OCI-LY7 (cell line): ENCODE data around the gene SUCLG1. TPM values are rescaled to one million over a fixed set of nuclear protein-coding genes. Genes with fewer than 3 reads are reported as not detected.

Source experiments
- BruUV-seq: library from RNA; stranded (reverse); fragments of 400-500 nt; replicated peaks from 2 replicates; lab custom pipeline; 2021; lab: Mats Ljungman, UMichigan
- CTCF ChIA-PET: fragments of 300-600 bp; sonication (Branson Sonifier 250); formaldehyde crosslinking; loops from one replicate; lab custom pipeline; 2022; ENCODE audit warnings: antibody characterized with exemption; ENCODE audit not compliant: unreplicated experiment; lab: Charles Lee
- POLR2A ChIA-PET: fragments of 300-600 bp; sonication (Branson Sonifier 250); formaldehyde crosslinking; loops from one replicate; lab custom pipeline; 2022; ENCODE audit warnings: antibody characterized with exemption; lab: Charles Lee
- DNase-seq: peaks from one replicate; pipeline ENCODE4 v3.0.0-alpha.2; 2015; ENCODE audit warnings: low spot score
- H2AFZ ChIP-seq: fragments of 200-600 bp; sonication (generic), shearing (Covaris generic); 2 replicates; pipeline ENCODE4 v1.6.1; 2014; ENCODE audit warnings: mild to moderate bottlenecking, antibody characterized with exemption, low read length, moderate library complexity
- H3K27ac ChIP-seq: fragments of 200-600 bp; sonication (generic); 2 replicates; pipeline ENCODE4 v1.5.1; 2014; ENCODE audit warnings: mixed run types, low read depth, mild to moderate bottlenecking, moderate library complexity, low read length, inconsistent platforms; ENCODE audit not compliant: poor library complexity, severe bottlenecking
- H3K36me3 ChIP-seq: fragments of 200-600 bp; sonication (generic); 2 replicates; pipeline ENCODE4 v1.6.1; 2014; ENCODE audit warnings: mild to moderate bottlenecking, antibody characterized with exemption, low read length, moderate library complexity, mixed read lengths; ENCODE audit not compliant: insufficient read depth
- H3K4me1 ChIP-seq: fragments of 200-600 bp; sonication (generic); 2 replicates; pipeline ENCODE4 v1.5.1; 2014; ENCODE audit warnings: mild to moderate bottlenecking, low read length; ENCODE audit not compliant: insufficient read depth, poor library complexity, severe bottlenecking
- H3K4me2 ChIP-seq: fragments of 200-600 bp; sonication (generic); 2 replicates; pipeline ENCODE4 v1.6.1; 2014; ENCODE audit warnings: mild to moderate bottlenecking, low read length
- H3K4me3 ChIP-seq: fragments of 200-600 bp; sonication (generic); 2 replicates; pipeline ENCODE4 v1.5.1; 2014; ENCODE audit warnings: mild to moderate bottlenecking, low read depth, low read length; ENCODE audit not compliant: poor library complexity, severe bottlenecking
- H3K79me2 ChIP-seq: fragments of 200-600 bp; sonication (generic); 2 replicates; pipeline ENCODE4 v1.6.1; 2016; ENCODE audit warnings: low read depth, mild to moderate bottlenecking, low read length, moderate library complexity, mixed read lengths; ENCODE audit not compliant: insufficient read depth
- H3K9me2 ChIP-seq: fragments of 200-600 bp; sonication (generic); 2 replicates; pipeline ENCODE4 v1.6.1; 2016; ENCODE audit warnings: mild to moderate bottlenecking, low read length, mixed read lengths; ENCODE audit not compliant: insufficient read depth
- H3K9me3 ChIP-seq: fragments of 200-600 bp; sonication (generic); 2 replicates; pipeline ENCODE4 v1.6.1; 2014; ENCODE audit warnings: mild to moderate bottlenecking, mixed run types, low read length, mixed read lengths
- H4K20me1 ChIP-seq: fragments of 200-600 bp; sonication (generic); 2 replicates; pipeline ENCODE4 v1.6.1; 2014; ENCODE audit warnings: mild to moderate bottlenecking, antibody characterized with exemption, low read length, moderate library complexity, mixed read lengths; ENCODE audit not compliant: insufficient read depth
- EZH2phosphoT487 ChIP-seq: fragments of 200-600 bp; sonication (generic); IDR thresholded peaks from 2 replicates; pipeline ENCODE4 v1.6.1; 2018; ENCODE audit warnings: low read depth, borderline replicate concordance, mild to moderate bottlenecking, mixed run types, antibody characterized with exemption, low read length, moderate library complexity, mixed read lengths
- intact Hi-C: fragments of 100-400 bp; cut with micrococcal nuclease; formaldehyde crosslinking; loops from one replicate; pipeline ENCODE4 v1.10.0; 2022; ENCODE audit not compliant: unreplicated experiment
- total RNA-seq, 2 experiments: library from RNA; depleted of rRNA in 1 of 2; stranded (reverse); fragments of >200 nt in 1 of 2; shearing (Covaris generic) in 1 of 2; gene quantifications; 2 replicates each; pipeline ENCODE4 v1.2.3, GENCODE V29; 2014 to 2022
- TF ChIP-seq, protein P1 (sequence below): fragments of 200-600 bp; sonication (generic); conservative IDR thresholded peaks from 2 replicates; pipeline ENCODE4 v1.5.1; 2014; ENCODE audit warnings: mild to moderate bottlenecking, antibody characterized with exemption, low read length, moderate library complexity, mixed read lengths

SUCLG1 gene
- total RNA-seq, 2 experiments from 2014 or later: 50.6 to 66.4 TPM

DNA sequence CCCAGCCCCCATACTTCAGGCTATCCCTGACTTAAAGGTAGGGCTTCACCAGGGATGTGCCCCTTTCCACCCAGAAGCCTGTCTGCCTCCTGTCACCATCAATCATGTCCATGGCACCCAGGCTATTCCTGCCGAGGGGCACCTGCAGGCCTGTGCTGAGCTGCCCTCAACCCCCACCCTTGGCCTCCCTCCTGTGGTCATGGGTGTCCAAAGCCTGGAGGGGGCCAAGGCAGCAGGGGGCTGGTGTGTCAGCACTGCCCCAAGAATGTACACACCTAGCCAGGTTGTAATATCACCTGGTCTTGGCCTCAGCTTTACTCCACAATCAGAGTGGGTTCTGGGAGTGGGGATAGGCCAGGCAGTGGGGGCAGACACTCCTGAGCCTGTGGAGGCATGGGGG lies 69.3 kb downstream of the SUCLG1 start:
- intact Hi-C loops: no loop called here
- ChIA-PET POLR2A (no interaction called here), CTCF (no interaction called here)
- no peak for DNase-seq
- Histone ChIP-seq H3K4me2 (no peak overlapping the region), H2AFZ (no peak overlapping the region), H3K36me3 (no peaks in the 10 kb centered on the region), H3K9me3 (no peaks in the 10 kb centered on the region), H3K79me2 (no peaks in the 10 kb centered on the region), H3K4me3 (no peak overlapping the region), H3K27ac (no peak overlapping the region), H4K20me1 (no peaks in the 10 kb centered on the region), H3K9me2 (no peaks in the 10 kb centered on the region; the same call in 1 of the 2 replicates), H3K4me1 (no peaks in the 10 kb centered on the region)
- no TSS peak for BruUV-seq
- TF ChIP-seq EZH2phosphoT487: no peak
- TF ChIP-seq, protein P1, sequence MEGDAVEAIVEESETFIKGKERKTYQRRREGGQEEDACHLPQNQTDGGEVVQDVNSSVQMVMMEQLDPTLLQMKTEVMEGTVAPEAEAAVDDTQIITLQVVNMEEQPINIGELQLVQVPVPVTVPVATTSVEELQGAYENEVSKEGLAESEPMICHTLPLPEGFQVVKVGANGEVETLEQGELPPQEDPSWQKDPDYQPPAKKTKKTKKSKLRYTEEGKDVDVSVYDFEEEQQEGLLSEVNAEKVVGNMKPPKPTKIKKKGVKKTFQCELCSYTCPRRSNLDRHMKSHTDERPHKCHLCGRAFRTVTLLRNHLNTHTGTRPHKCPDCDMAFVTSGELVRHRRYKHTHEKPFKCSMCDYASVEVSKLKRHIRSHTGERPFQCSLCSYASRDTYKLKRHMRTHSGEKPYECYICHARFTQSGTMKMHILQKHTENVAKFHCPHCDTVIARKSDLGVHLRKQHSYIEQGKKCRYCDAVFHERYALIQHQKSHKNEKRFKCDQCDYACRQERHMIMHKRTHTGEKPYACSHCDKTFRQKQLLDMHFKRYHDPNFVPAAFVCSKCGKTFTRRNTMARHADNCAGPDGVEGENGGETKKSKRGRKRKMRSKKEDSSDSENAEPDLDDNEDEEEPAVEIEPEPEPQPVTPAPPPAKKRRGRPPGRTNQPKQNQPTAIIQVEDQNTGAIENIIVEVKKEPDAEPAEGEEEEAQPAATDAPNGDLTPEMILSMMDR: no peak

DNA sequence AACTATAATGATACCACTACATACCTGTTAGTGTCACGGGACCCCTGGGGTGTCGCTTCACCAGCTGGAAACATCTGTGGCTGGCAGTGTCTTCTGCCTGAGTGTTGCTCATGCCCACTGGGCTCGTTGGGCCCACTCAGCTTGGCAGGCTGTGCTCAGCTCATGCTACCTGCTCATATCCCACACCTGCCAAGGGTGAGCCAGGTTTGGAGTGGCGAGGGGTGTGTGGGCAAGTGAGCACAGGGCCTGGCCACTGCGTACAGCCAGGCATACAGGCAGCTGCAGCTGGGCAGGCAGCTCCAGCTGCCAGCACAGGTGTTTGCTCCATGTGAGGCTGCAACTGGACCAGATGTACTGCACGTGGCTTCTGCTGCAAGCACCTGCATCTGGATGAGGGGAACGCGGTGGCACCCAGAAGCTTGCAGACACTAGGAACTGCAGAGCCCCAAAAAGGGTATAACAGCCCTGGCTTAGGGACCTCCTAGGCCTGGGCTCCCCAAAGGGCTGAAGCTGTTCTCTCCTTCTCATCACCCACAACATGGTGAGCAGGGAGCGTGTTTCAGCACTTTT lies 70.1 kb downstream of the SUCLG1 start:
- BruUV-seq: no TSS peak

DNA sequence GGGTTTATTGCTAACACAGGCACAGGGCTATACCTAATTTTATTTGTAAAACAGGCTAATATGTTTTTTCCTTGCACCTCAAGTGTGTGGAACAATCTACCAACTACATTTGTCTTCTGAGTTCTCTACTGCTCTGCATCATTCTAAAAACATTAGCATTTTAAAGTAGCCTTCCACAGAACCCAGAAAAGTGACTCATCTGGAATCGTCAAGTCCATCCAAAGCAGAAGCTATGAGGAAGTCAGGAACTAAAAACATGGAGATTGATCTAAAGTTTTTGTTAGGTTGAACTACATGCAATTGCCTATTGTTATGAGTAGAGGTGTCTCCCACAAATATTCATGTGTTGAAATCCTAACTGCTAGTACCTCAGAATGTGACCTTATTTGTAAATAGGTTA lies 70.9 kb downstream of the SUCLG1 start:
- Histone ChIP-seq H3K36me3 (no peaks in the 10 kb centered on the region), H3K27ac (no peak overlapping the region), H3K4me3 (no peak overlapping the region), H3K4me2 (no peak overlapping the region), H3K4me1 (no peaks in the 10 kb centered on the region), H4K20me1 (no peaks in the 10 kb centered on the region), H3K9me2 (no peaks in the 10 kb centered on the region; the same call in 1 of the 2 replicates), H3K9me3 (no peaks in the 10 kb centered on the region), H2AFZ (no peak overlapping the region), H3K79me2 (no peaks in the 10 kb centered on the region)
- intact Hi-C loops: no loop called here
- TF ChIP-seq EZH2phosphoT487: no peak
- TF ChIP-seq, protein P1: no peak
- POLR2A ChIA-PET: no interaction called here
- no TSS peak for BruUV-seq
- CTCF ChIA-PET: no interaction called here
- no peak for DNase-seq

More for the DNA sequence above, 70.1 kb downstream of the SUCLG1 start:
- ChIA-PET CTCF (no interaction called here), POLR2A (interaction anchor here (0.8 kb wide), 1 partner anchor 22 kb away, joined by 4 read pairs; no protein-coding TSS in a partner anchor)
- Histone ChIP-seq H4K20me1 (no peaks in the 10 kb centered on the region), H3K9me3 (no peaks in the 10 kb centered on the region), H3K79me2 (no peaks in the 10 kb centered on the region), H3K4me3 (no peak overlapping the region), H3K27ac (no peak overlapping the region), H3K36me3 (no peaks in the 10 kb centered on the region), H3K4me1 (no peaks in the 10 kb centered on the region), H3K9me2 (no peaks in the 10 kb centered on the region; the same call in 1 of the 2 replicates), H3K4me2 (no peak overlapping the region), H2AFZ (no peak overlapping the region)
- no peak for DNase-seq
- TF ChIP-seq, protein P1: no peak
- intact Hi-C loops: no loop called here
